ENCODE data around the gene ARNT2.

ARNT2 gene

GRCh38 chr15:80466543-80466942 is 62.4 kb downstream of the ARNT2 start:
- DNase-seq (ENCODE audit: low spot score) = no peak

DNA sequence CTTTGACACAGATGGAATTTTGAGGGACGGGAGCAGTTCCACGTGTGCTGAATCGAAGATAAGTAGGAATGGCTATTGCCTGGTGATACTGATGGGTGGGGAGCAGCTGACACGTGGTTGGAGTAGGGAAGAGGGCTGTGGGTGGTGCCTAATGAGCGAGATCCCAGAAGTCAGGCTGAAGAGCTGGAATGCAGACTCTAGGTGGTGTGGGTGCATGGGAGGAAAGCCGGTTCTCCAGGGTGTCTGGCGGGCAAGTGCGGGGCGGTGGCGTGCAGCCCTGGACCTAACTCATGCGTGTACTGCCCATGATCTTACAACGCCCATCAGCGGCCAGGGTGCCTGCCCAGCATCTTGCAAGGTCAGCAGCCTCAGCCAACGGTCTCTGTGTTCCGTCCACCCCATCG is 63.1 kb downstream of the ARNT2 start:
- DNase-seq (ENCODE audit: low spot score) = no peak

- DNase-seq (ENCODE audit: low spot score) = no peak
These were observed 64.6 kb downstream of the ARNT2 start for GRCh38 chr15:80468796-80469195.

DNA sequence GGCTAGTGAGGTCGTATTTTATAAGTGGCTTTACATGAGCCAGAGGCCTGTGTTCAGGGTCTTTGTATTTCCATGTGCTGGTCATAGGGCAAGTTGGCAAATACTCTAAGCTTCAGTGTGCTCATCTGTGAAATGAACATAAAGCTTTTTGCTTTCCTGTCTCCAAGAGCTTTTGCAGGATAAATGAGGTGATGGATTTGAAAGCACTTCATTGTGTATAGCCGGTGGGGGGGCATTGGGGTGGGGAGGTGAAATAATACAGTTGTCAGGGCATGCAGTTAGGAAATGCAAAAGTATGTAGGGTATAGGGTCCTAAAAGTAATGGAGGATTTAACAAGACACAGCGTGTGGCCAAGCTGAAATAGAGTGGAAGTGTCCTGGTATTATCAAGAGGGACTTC is 67.7 kb downstream of the ARNT2 start:
- no peak for DNase-seq (ENCODE audit: low spot score)

DNA sequence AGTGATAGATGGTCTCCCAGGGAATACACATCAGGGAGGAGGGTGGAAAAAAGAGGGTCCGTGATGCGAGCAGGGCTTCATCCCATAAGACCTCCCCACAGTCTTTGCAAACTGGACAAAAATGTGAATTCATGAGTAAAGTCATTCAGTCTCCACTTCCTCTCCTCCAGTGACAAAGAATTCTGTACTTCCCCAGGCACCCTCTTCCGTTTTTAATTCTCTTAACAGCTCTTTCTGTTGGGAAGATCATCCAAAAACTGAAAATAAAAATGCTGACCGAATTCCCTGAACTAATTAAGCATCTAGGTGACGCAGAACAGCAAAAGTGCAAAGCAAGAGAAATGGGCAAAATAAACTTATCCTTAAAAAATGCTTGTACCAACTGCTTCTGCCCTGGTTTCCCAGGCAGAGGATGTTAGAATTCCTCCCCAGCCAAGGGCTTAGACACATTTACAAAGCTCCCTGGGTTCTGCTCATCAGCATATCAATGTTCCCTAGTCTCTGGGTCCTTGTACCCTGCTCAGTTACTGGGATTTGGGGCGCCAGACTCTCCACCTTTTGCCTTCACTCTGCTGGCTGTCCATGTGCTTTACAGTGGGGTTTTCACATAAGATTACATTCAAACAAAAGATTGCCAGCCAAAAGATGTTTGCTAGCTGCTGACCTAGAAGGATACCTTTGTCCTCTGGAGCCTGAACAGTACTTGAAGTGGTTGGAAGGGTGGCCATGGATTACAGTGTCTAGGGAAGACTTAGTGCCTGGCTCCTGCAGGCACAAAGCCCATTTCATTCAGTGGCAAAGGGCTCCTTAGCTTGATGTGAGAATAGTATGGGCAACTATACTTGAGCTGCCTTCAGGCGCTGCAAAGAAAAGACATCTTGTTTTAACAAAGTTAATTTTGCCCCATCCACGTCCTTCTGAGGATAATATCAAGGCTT is 69.4 kb downstream of the ARNT2 start:
- peak; percentile 40 for DNase-seq (ENCODE audit: low spot score)

GRCh38 chr15:80474224-80475215 is 70.3 kb downstream of the ARNT2 start:
- no peak for DNase-seq (ENCODE audit: low spot score)

DNA sequence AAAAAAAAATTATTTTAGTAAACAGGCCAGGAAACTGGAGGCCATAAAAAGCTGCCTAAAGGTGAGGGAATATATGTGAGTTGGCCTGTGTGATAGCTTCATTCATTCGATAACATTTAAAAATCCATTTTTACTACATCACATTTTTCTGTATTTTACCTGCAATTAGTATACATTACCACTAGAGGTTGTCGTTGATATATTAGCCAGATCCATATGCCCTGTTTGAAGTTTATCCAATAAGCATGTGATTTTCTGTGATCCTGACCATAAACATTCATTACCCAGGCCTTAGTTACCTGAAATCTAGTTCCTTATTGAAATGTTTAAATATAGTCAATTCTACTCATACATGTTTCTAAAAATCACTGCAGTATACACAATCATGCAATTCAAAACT is 71.4 kb downstream of the ARNT2 start:
- no peak for DNase-seq (ENCODE audit: low spot score)

GRCh38 chr15:80476036-80476435 is 71.9 kb downstream of the ARNT2 start:
- DNase-seq (ENCODE audit: low spot score) = no peak

DNA sequence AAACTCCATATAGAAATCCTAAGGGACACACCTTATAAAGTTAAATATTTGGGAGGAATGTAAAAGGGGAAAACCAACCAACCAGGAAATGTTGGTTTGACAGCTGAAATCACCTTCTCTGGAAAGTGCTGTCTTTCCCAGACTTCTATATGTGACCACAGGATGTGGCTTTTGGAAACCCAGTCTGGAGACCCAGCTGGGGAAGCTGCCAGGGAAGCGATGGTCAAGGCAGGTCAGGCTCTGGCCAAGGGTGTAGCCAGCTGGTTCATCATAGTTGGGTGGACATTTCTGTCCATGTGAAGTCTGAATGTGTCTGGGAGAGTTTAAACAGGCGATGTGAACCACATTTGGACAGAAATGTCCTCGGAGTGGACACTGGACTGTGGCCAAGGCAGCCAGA is 73.9 kb downstream of the ARNT2 start:
- no peak for DNase-seq (ENCODE audit: low spot score)

DNA sequence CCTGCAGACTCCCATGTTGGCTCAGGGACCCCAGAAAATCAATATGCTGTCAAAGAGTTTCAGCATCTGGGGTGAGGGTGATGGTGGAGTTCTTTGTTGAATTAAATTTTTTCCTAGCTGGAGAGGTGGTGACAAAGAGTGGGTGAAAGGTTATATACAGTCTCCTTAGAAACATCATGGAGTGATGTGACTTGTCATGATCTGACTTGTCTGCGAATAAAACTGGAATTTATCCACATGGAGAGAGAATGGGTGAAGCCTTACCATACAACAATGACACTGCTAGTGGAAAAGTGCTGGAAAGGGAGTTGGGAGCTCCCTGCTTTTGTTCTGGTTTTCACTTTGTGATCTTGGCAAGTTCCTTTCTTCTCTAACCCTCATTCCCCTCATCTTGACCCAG is 75.0 kb downstream of the ARNT2 start:
- no peak for DNase-seq (ENCODE audit: low spot score)

DNA sequence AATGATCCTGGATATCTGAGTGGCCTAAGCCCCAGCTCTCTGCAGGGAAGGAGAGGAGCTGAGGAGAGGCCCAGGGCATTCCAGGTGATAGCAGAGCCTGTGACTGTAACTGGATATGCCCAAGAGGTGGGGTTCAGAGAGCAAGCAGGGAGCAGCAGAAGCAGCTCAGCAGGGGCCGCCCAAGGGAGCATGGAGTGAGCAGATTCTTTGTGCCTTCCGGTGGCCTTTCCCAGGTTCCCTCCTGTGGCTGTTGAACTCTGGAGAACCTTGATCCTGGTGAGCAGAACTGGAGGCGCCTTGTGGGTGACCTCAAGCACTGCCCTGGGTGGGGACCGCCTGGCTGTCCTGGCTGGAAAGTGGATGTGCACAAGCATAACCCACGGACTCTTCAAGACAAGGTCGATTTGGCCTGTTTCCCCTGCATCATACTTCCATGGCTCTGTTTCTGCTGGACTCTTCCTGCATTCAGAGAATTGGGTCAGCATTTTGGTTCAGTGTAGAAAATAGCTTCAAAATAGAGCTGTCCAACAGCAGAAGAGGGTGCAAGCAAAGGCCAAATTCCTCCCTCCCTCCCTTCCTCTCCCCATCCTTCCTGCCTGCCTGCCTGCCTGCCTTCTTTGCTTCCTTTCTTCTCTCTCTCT is 76.1 kb downstream of the ARNT2 start:
- no peak for DNase-seq (ENCODE audit: low spot score)

GRCh38 chr15:80480909-80481308 is 76.7 kb downstream of the ARNT2 start:
- DNase-seq (ENCODE audit: low spot score) = no peak

DNA sequence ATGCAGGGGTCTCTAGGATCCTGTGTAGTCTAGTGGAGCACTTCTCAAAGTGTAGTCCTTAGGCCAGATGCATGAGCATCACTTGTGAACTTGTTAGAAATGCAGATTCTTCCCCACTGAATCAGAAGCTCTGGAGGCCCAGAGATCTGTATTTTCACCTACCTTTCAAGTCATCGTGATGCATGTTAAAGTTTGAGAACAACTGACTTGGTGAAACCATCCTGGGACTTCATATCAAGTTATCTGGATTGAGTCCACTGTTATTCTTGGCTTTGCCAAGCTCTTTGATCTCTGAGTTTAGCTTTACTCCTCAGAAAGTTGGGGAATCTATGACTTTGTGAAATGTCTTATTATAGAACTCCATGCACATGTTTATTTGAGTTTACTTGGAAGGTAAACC is 78.5 kb downstream of the ARNT2 start:
- DNase-seq (ENCODE audit: low spot score) = no peak

- DNase-seq (ENCODE audit: low spot score) = no peak
These were observed 79.6 kb downstream of the ARNT2 start for GRCh38 chr15:80483725-80484161.

- DNase-seq (ENCODE audit: low spot score) = no peak
These were observed 80.2 kb downstream of the ARNT2 start for GRCh38 chr15:80484333-80484864.

DNA sequence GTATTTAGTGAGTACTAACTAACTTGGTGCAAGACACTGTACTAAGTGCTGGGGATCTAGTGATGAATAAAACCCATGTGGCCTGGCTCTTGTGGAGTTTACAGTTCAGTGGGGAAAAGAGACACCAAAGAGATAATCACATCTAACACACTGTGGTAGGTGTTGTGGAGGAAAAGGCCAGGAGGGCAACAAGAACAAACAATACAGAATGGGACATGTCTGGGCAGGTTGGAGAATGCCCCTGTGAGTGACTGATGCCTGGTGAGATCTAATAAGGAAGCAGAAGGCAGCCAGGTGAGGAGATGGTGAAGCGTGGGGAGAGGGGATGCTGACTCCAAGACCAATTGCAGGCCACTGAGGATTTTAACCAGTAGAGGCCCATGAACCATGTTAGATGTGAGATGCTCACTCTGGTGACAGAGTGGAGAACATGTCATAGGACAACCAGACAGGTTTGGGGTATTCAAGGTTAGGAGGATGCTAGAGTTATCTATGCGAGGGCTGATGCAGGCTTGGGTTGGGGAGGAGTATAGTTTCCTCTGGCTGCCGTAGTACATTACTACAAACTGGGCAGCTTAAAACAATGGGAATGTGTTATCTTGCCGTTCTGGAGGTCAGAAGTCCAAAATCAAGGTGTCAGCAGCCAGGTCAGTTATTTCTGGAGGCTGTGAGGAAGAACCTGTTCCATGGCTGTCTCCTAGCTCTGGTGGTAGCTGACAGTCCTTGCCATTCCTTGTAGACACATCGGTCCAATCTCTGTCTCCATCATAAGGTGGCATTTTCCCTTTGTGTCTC is 81.4 kb downstream of the ARNT2 start:
- DNase-seq (ENCODE audit: low spot score) = no peak

DNA sequence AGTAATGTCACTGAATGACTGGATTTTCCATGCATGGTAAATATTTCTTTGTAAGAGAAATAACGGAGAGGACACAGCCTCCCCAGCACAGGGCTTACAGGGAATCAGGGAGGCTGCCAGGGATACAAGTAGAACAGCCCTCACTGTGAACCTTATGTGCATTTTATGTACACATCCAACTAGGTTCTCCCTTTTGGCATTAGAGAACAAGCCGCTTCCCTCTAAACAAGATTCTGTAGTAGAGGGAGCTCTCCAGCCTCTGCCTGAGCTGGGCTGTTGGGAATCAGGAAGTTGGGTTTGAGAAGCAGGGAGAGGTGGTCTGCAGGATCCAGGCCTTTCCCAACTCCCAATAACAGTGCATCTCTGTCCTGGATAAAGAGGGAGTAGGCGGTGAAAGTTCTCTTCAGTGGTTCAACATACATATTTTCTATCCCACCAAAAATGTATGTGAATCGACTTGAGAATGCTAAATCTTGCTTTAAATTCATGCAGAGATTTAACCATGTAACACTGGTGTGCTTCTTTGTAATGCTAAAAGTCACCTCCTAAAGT is 83.7 kb downstream of the ARNT2 start:
- DNase-seq (ENCODE audit: low spot score) = no peak

DNA sequence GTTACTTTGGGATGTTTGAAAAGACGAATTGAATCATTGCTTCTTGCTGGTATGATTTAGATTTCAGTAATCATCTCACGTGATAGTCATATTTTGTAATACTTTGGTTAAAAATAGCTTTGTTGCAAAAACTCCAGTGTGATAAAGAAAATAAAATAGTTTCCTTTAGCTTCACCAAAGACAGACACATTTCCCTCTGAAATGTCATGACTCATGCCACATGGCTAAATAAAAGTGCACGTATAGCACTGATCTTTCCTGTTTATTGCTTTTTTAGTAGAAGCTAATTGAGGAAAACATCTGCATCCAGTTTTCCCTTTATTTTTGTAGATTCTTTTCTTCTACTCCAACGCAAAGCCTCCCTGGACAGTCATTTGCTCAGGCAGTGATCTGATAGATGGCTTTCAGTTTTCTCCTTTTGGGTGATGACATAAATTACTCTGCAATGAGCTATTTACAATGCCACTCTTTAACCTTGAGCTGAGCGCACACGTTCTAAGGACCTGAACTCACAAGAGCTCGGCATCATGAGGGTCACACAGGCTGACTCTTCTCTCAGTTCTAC is 84.9 kb downstream of the ARNT2 start:
- DNase-seq (ENCODE audit: low spot score) = no peak

GRCh38 chr15:80490431-80490990 is 86.3 kb downstream of the ARNT2 start:
- no peak for DNase-seq (ENCODE audit: low spot score)

All from globus pallidus (tissue), 1 donor.